ENCODE data around the gene CTRL.

CTRL gene

DNA sequence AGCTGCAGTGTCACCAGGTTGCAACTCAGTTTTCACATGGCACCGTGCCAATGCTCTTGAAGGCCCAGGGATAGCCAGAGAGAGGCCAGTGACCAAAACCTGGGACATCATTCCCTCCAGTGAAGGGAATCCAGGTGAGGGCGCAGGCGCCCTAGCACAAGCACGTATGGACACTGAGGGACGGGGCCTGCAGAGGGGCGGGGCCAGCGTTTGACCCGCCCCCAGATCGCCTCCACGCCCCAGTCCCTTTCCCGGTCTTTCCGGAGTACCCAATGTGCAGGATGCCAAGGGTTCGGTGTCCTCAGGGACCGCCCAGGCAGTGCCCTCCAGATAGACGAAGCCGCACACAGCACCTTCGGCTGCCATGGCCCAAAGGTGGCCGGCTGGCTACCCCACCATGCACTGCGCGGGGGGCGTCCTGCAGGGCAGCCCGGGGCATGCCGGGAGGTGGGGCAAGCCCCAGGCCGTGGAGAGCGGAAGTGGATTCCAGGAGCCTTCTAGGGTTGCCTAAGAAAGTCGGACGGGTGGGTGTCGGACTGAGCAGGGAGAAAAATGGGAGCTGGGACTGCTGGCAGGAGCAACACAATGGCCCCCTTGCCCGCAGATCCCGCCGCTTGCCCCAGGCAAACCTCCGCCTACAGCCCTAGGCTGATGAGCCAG is 32.1 kb upstream of the CTRL start:
- FAIRE-seq = no peak
- DNase-seq (ENCODE audit: extremely low spot score, insufficient read length, low read depth) = no peak

DNA sequence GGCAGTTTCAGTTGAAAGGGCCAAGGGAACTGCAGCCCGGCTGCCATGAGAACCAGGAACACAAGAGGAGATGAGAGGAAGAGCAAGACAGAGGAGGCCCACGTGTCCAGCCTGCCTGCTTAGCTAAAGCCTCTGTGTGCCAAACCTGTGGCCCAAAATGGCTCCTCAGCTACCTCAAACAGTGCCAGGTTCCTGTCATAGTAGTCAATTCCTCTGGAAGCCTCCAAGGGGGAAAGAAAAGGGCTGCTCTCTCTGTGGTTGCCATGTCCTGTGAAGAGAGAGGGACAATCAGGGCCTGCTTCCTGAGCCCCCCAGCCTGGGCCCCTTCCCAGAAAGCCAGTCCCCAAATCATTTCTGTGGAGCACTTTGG is 31.6 kb upstream of the CTRL start:
- FAIRE-seq = no peak
- DNase-seq (ENCODE audit: extremely low spot score, insufficient read length, low read depth) = no peak

DNA sequence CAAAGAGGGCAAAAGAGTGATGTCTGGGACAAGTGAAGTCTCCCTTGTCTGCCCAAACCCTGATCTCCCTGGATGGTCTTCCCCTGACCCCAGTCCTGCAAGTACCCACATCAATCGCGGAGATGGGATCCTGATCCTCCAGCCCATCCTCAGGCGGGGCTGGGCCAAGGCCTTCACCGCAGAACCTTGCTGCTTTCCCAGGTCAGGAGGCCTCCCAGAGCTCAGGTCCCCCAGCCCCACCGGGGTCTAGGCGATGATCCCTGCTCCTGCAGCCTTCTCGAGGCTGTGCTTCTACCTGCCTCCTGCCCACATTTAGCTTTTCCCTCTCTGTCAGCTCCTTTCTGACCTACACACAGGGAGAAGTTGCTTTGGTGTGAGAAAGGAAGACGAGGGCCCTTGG is 30.5 kb upstream of the CTRL start:
- FAIRE-seq (no peak), DNase-seq (ENCODE audit: extremely low spot score, insufficient read length, low read depth) (no peak)

DNA sequence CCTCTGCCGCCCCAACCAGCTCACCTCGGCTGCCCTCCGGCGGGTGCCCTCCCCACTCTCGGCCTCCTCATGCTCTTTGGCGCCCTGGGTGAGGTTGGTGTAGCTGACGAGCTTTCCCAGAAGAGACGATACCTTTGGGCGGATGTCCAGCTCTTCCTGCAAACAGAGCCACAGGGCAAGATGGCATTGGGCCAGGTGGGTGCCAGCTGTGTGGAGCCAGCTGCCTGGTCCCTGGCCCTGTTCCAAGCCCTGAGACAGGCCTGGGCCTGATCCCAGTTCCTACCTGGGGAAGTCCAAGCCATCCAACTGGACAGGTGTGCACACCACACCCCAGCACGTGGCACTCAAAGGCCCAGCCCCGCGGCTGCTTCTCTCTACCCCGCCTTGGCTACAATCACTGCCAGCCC is 29.9 kb upstream of the CTRL start:
- no peak for DNase-seq (ENCODE audit: extremely low spot score, insufficient read length, low read depth)
- FAIRE-seq = no peak

DNA sequence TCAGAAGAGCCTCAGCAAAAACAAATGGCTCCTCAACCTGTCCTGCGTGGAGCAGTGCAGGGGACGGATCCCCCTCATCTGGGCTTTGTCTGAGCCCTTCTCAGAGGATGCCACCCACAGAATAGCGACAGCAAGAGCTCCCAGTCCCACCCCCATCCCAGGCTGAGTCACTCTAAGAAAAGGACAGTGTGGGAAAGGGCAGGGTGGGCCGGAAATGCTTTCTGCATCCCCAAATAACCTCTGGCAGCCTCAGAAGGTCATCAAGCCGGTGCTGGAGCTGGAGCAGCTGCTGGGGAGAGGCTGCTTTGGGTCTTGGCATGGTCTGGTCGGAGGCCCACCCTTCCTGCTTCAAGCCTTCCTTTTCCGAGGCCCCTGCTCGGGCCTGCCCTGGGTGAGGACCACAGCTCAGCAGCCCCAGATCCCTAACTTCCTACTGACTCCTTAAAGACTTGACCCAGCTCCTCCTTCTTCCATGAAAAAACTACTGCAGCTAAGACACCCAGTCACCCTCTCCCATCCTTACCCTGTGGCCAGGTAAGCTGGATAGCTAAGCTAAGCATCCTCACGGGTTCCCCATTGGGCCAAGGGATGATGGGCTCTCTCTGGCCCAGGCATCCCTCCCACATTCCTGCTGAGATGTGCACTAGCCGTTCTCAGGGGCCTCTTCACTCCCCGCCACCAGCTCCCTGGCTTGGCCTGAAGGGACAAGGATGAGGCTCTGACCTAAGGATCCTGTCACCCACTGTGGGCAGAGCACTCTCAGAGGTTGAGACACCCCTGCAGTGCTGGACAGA is 28.1 kb upstream of the CTRL start:
- no peak for DNase-seq (ENCODE audit: extremely low spot score, insufficient read length, low read depth)
- no peak for FAIRE-seq

DNA sequence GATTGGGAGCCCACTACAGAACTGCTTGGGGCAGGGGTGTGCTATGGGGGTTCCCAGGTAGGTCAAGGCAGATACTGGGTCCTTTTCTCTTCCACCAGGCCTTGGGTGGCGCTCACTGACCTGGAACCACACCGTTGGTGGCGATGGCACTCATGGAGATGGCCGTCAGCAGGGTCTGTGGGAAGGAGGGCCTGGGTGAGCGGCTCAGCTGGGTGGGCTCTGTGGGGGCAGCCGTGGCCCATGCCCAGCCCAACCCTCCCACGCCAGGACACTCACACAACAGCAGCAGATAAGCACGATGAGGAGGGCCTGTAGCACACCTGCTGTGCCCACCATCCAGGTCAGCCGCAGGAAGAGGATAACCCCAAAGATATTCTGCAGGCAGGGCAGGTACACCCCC is 26.0 kb upstream of the CTRL start:
- DNase-seq (ENCODE audit: extremely low spot score, insufficient read length, low read depth) (no peak), FAIRE-seq (no peak)

DNA sequence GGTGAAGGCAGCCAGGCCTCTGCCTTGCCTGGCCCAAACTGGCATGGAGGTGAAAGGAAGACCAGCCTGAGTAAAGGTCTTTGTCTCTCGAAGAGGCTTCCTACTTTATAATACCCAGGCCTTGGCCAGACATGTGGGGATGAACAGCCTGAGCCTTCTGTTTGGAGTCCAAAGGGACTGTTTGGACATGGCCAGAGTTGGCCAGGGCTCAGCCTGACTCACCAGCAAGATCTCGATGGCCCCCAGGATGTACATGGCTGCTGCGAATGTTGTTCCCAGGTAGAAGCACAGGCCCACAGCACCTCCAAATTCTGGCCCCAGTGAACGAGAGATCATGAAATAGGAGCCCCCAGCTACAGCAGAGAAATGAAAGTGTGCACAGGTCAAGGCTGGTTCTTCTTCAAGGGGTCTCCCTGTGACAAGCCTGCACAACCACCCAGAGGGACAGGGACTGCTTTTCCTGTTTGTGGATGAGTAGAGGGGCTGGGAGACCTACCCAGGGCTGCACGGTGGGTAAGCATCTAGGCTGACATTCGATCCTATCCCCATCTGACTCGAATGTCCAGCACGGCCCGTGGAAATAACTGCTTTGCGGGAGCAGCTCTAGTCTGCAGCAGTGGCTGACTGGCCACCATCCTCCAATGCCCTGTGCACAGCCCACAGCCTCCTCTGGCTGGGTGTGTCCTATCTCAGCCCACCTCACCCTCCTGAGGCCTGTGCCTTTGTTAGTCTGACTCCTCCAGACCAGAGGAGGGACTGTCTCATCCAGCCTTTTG is 22.9 kb upstream of the CTRL start:
- FAIRE-seq (no peak), DNase-seq (ENCODE audit: extremely low spot score, insufficient read length, low read depth) (no peak)

DNA sequence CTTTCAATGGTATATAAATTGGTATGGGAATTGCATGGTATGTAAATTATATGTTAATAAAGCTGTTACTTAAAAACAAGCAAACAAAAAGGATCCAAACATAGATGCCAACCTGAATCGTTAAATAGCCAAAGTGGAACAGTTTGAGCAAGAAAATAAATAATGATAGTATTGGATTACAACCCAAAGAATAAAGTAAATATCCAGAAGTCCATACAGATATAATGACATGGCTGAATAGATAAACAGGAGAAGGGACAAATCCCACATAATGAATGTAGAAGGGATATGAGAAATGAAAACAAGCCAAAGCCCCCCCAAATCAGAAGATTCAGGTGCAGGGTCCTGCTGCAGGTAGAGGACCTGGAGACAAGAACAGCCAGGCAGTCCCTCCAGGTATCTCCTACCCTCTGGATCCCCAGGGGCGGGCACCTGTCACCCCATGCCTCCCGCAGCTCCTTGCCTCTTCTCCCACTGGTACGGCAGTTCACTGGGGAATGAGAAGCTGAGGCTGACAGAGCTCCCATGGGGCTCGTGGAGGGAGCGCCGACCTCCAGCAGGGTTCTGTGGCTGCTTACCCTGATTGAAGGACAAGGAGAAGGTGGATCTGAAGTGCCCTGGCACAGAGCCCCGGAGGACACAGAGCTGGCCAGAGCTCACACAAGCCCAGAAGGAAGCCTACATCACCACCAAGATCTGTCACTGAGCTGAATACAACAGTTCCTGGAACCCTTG is 22.1 kb upstream of the CTRL start:
- no peak for FAIRE-seq

DNA sequence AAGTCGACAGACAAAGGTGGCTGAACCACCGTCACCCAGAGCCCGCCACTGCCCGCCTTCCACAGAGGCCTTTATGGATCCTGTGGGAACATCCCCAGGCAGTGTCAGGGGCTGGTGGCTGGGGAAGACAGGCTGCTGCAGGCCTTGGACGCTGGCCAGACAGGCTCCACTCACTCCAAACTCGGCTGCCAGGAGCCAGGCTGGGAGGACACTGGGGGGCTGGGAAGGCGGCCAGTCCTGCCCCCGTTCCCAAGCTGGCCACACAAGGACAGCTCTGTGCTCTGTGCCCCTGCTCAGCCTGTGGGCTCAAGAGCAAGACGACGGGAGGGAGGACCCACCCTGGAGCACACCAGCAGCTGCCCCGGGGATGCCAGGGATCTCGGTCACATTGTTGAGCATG is 19.8 kb upstream of the CTRL start:
- DNase-seq (ENCODE audit: extremely low spot score, insufficient read length, low read depth) = no peak
- FAIRE-seq = no peak

More for the DNA sequence above, 22.1 kb upstream of the CTRL start:
- no peak for DNase-seq (ENCODE audit: extremely low spot score, insufficient read length, low read depth)

DNA sequence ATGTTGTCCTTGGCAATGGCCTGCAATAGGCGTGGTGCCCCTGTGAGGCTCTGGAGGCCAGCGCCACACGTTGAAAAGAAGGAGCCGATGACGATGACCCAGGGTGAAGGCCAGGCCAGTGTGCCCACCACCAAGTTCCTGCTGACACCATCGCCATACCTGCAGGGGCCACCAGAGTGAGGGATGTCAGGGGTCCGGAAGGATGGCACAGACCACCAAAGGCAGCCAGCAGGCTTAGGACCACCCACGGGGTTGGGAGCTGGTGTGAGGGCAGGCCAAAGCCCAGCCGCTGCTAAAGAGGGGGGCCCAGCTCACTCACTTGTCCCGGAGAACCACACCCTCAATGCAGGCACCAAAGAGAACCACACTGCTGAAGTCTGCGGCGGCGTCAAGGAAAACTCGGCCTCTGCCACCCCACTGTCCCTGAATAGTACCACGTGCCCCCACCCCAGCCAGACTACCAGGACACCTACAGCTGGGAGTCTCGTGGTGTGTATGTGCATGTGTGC is 18.7 kb upstream of the CTRL start:
- no peak for FAIRE-seq
- DNase-seq (ENCODE audit: extremely low spot score, insufficient read length, low read depth) = no peak

DNA sequence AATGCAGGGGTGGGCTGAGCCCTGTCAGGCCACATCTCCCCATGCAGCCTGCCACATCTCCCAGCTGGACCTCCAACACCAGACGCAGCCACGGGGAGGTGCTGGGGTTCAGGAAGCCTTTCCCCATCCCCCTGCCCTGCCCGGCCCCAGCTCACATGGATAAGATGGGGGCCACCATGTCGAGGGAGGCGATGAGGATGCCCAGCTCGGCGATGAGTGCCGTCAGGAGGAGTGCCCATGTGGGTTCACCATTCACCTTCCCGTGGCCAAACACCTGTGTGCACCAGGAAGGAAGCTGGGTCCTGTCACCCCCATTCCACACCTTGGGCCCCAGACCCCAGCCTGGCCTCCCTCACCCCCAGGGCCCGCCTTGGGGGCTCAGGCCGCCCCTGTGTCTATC is 18.0 kb upstream of the CTRL start:
- FAIRE-seq (no peak), DNase-seq (ENCODE audit: extremely low spot score, insufficient read length, low read depth) (no peak)

DNA sequence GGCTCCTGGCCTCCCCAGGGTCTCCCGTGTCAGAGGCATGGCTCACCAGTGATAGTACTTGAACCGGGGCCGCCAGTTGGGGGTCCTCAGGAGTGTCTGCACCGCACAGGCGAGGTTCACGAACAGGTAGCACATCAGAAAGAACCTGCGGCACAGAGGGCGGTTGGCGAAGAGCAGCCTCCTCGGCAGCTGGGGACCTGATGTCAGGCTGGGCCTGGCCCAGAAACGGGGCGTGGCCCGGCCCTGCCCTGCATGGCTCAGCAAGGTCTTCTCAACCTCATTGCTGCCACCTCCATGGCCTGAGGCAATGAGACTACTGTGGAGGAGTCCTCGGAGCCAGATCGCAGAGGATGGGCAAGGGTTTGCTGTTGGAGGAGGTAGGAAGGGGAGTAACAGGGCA is 16.4 kb upstream of the CTRL start:
- no peak for DNase-seq (ENCODE audit: extremely low spot score, insufficient read length, low read depth)
- FAIRE-seq = no peak

DNA sequence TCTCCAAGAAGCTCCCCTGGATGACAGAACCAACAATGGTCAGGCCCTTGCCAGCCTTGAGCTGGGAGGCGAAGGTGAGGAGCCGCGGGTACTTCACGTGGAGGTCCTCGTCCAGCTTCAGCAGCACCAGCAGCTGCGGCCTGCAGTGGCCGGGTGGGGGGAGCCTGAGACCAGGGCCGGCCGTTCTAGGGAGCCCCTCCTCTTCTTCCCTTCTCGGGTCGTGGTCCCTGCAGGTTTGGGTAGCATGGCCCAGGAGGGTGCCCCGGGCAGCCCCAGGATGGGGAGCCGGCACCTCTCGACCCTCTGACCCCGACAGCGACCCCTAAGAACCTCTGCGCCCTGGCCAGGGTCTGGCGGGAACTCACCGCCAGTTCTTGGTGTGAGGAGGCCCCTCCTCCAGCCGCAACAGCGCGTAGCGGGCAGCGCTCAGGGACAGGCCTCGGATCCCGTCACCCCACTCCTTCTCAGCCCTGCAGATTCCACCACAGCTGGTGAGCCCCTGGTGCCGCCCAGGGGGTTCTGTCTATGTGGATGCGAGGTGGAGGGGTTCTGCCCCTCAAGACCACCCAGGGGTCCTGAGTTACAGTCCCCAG is 15.4 kb upstream of the CTRL start:
- FAIRE-seq (no peak), DNase-seq (ENCODE audit: extremely low spot score, insufficient read length, low read depth) (no peak)

DNA sequence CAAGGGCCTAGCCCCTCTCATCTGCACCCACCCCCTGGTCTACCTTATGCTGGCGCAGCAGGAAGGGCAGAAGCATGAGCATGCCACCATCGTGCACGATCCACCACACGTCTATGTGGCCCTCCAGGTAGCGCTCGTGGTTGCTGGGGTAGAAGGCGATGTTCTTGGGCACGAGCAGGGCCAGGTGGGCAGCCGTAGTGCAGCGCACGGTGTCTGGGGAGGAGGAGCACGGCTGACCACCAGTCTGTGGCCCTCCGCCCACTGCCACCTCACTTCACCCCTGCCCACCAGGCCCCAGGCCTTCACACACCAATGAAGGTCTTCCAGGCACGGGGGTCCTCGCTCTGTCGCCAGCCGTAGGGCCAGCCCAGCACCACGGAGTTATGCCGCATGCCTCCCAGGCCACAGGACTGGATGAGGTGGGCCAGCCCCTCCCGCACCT is 14.5 kb upstream of the CTRL start:
- DNase-seq (ENCODE audit: extremely low spot score, insufficient read length, low read depth) = no peak
- no peak for FAIRE-seq

DNA sequence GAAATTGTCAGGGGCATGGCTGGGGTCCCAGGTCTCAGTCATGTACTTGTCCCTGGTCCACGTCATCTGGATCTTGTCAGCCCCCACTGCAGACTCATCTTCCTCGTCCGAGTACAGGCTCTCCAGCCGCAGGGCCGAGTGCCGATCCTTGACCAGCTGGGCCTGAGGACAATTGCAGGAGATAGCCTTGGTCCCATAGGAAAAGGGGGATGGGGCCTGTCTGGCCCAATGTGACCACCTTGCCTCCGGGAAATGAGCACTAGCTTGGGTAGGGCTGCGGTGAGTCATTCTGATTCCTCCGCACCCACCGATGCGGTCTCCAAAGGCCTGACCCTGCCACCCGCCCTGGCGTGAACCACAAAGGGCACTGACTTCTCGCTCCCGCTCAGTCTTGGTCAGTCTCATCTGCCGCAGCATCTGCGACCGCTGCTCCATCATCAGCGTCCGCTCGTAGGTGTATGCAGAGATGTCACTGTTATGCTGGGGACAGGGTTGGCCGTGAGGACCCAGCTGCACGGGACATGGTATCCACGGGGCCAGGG is 13.8 kb upstream of the CTRL start:
- FAIRE-seq = no peak
- DNase-seq (ENCODE audit: extremely low spot score, insufficient read length, low read depth) = no peak

DNA sequence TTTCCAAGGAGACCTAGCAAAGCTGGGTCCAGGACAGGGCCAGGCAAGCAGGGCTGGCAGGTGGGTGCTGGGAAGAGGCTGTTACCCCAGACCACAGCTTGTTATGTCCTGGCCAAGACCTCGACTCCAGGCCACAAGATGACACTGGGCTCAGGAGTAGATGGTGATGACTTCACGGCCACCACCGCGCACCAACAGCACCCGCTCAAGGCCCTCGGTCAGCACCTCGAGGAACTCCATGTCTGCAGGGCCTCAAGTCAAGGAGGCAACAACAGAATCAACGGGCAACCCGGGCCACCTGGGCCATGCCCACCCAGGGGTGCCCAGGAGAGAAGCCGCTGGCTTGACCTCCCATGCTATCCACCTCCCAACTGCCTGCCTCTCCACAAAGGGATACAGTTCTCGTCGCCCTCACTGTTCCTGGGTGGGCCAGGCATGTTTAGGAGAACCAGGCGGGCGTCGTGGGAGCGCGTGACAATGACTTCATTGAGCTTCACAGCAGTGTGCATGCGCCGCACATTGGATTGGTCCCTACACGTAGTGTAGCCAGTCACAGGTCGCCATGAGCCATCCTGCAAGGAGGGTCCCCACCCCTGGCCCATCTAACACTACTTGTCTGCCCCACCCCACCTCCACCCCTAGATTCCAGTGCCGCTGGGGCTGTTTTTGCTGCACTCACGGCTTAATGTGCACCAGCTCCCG is 13.2 kb upstream of the CTRL start:
- DNase-seq (ENCODE audit: extremely low spot score, insufficient read length, low read depth) = no peak
- no peak for FAIRE-seq

DNA sequence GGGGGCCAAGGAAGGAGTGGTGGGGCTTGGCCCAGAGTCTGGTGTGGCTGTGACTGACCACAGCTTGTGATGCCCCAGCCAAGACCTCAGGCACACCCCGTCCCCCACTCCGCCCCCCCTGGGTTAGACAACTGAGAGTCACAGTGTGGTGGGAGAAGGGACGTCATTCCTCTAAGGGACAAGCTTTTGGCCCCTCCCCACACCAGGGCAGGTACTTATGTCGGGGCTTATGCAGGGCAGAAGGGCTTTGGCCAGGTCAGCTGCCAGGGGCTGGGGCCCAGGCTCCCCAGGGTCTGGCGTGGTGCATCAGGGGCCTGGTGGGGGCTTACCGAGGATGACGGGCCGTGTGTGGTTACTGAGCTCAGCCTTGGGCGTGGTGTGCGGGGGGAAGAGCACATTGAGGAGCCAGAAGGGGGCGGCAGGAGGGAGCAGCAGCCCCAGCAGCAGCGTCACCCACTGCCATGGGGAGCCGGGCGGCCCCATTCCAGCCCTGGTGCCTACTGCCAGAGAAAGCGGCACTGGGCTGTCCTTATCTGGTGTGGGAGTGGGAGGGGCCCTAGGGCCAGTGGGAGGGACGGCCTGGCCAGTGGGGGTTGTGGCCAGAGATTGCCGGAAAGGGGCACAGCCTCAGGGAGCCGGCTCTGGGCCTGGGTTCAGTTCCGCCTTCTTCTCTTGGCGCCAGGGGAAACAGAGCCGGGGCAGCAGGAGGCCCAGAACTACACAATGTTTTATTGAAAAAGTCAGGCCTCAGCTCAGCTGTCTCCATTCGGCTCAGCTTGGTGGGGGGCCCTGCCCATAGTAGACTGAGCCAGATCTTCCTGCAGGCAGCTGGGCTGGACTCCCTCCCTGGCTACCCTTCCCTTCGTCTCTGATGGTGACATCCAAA is 12.2 kb upstream of the CTRL start, which contains the start of gene LCAT:
Gene LCAT, minus strand, starts transcription at position 502 of the 886 bp plus-strand sequence. Its CDS starts 19 bp downstream, at position 483.
- FAIRE-seq (no peak), DNase-seq (ENCODE audit: extremely low spot score, insufficient read length, low read depth) (no peak)

DNA sequence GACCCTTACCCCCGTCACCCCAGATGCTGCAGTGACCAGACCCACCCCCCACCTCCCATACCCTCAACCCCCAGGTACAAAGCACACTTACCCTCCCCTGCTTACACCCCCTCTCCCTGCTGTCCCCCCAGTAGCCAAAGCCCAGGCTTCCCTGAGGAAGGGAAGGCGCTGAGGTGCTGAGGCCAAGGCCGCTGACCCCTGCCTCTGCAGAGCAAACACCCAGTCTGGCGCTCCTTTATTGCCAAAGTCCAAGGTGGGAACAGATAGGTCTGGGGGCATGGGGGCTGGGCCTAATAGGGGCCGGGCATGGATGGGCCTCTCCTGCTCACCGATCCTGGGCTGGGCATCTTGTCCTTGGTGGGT is 11.6 kb upstream of the CTRL start:
- DNase-seq (ENCODE audit: extremely low spot score, insufficient read length, low read depth) = no peak
- no peak for FAIRE-seq
